Liver (tissue), 9 donors: ENCODE data around the gene CISD2. TPM values are rescaled to one million over a fixed set of nuclear protein-coding genes. Genes with fewer than 3 reads are reported as not detected.

Experiments used
- DNase-seq: peaks from one replicate; pipeline ENCODE4 v3.0.0-alpha.2; 2017; ENCODE audit warnings: low spot score
- H3K27ac ChIP-seq, 2 donors: one replicate each; pipeline ENCODE4 v1.7.0; 2013; ENCODE audit warnings: inconsistent platforms in 2 of 2, low read length in 2 of 2, control low read depth in 1 of 2, low read depth in 1 of 2, mild to moderate bottlenecking in 1 of 2
- H3K27me3 ChIP-seq, 4 donors: one replicate each; pipeline versions ENCODE4 v1.6.1 to v1.7.0; 2013; ENCODE audit warnings: low read length in 3 of 4, inconsistent platforms in 1 of 4, mild to moderate bottlenecking in 1 of 4, moderate library complexity in 1 of 4; ENCODE audit not compliant: control insufficient read depth in 4 of 4, insufficient read depth in 4 of 4
- H3K36me3 ChIP-seq, 4 donors: one replicate each; pipeline versions ENCODE4 v1.6.1 to v1.7.0; 2013; ENCODE audit warnings: low read length in 3 of 4, mild to moderate bottlenecking in 3 of 4, low read depth in 1 of 4, moderate library complexity in 1 of 4; ENCODE audit not compliant: control insufficient read depth in 4 of 4, insufficient read depth in 3 of 4
- H3K4me1 ChIP-seq, 4 donors: one replicate each; pipeline versions ENCODE4 v1.6.1 to v1.7.0; 2013; ENCODE audit warnings: low read length in 3 of 4, mild to moderate bottlenecking in 3 of 4, moderate library complexity in 1 of 4; ENCODE audit not compliant: control insufficient read depth in 4 of 4, insufficient read depth in 4 of 4
- H3K4me3 ChIP-seq, 3 donors: one replicate each; pipeline versions ENCODE4 v1.6.1 to v1.7.0; 2013; ENCODE audit warnings: low read length in 3 of 3, control low read depth in 1 of 3, low read depth in 1 of 3, mild to moderate bottlenecking in 1 of 3
- H3K9ac ChIP-seq, 2 donors: one replicate each; pipeline ENCODE4 v1.7.0; 2013; ENCODE audit warnings: low read length in 2 of 2, mild to moderate bottlenecking in 2 of 2, moderate library complexity in 2 of 2, control low read depth in 1 of 2, low read depth in 1 of 2
- H3K9me3 ChIP-seq, 4 donors: one replicate each; pipeline versions ENCODE4 v1.6.1 to v1.7.0; 2013; ENCODE audit warnings: low read length in 3 of 4; ENCODE audit not compliant: control insufficient read depth in 4 of 4
- EGR1 ChIP-seq, 2 donors: IDR thresholded peaks; 2 replicates each; pipeline ENCODE4 v1.6.1; 2016 to 2018; ENCODE audit warnings: antibody characterized with exemption in 2 of 2, low read depth in 2 of 2
- FOXA1 ChIP-seq: IDR thresholded peaks from 2 replicates; pipeline ENCODE4 v1.6.1; 2016; ENCODE audit warnings: antibody characterized with exemption
- FOXA2 ChIP-seq: IDR thresholded peaks from 2 replicates; pipeline ENCODE4 v1.6.1; 2016; ENCODE audit warnings: antibody characterized with exemption
- GABPA ChIP-seq, 2 donors: IDR thresholded peaks in 1 of 2; conservative IDR thresholded peaks in 1 of 2; 2 replicates each; pipeline ENCODE4 v1.6.1; 2016; ENCODE audit warnings: antibody characterized with exemption in 2 of 2, mild to moderate bottlenecking in 1 of 2, moderate library complexity in 1 of 2
- HNF4A ChIP-seq, 2 donors: conservative IDR thresholded peaks; 2 replicates each; pipeline ENCODE4 v1.6.1; 2016; ENCODE audit warnings: antibody characterized with exemption in 2 of 2, mild to moderate bottlenecking in 2 of 2
- HNF4G ChIP-seq: IDR thresholded peaks from 2 replicates; pipeline ENCODE4 v1.6.1; 2016; ENCODE audit warnings: antibody characterized with exemption
- JUND ChIP-seq, 2 donors: IDR thresholded peaks; 2 replicates each; pipeline ENCODE4 v1.6.1; 2016; ENCODE audit warnings: antibody characterized with exemption in 2 of 2
- RAD21 ChIP-seq, 2 donors: IDR thresholded peaks; 2 replicates each; pipeline ENCODE4 v1.6.1; 2016; ENCODE audit warnings: antibody characterized with exemption in 2 of 2, mild to moderate bottlenecking in 2 of 2
- RXRA ChIP-seq, 2 donors: IDR thresholded peaks; 2 replicates each; pipeline ENCODE4 v1.6.1; 2017 to 2018; ENCODE audit warnings: antibody characterized with exemption in 2 of 2, mild to moderate bottlenecking in 1 of 2
- SP1 ChIP-seq: IDR thresholded peaks from 2 replicates; pipeline ENCODE4 v1.6.1; 2018; ENCODE audit warnings: antibody characterized with exemption, mild to moderate bottlenecking
- TAF1 ChIP-seq: conservative IDR thresholded peaks from 2 replicates; pipeline ENCODE4 v1.6.1; 2016; ENCODE audit warnings: antibody characterized with exemption, mild to moderate bottlenecking
- YY1 ChIP-seq: IDR thresholded peaks from 2 replicates; pipeline ENCODE4 v1.6.1; 2016; ENCODE audit warnings: antibody characterized with exemption, mild to moderate bottlenecking
- WGBS: extraction: QIAGEN DNeasy Blood & Tissue Kit; methylation state at CpG from one replicate; pipeline ENCODE4 v1.1.7; 2013; 5-methylcytosine and 5-hydroxymethylcytosine counted together
- polyA plus RNA-seq, 2 donors: library from polyadenylated mRNA; stranded (reverse) in 1 of 2; unstranded in 1 of 2; fragments of 200-250 nt in 1 of 2; fragments of >200 nt in 1 of 2; fragmentation: Nextera tagmentation in 1 of 2; extraction: Ambion mirVana in 1 of 2; gene quantifications; one replicate each; pipeline versions ENCODE4 v1.2.1 to v1.2.3, GENCODE V29; 2013 to 2015
- total RNA-seq, 2 donors: library from RNA; depleted of rRNA; stranded (reverse); fragments of >200 nt; gene quantifications; one replicate each; pipeline ENCODE4 v1.2.3, GENCODE V29; 2014
- TF ChIP-seq, protein P1 (sequence below): IDR thresholded peaks from 2 replicates; pipeline ENCODE4 v1.6.1; 2016; ENCODE audit warnings: antibody characterized with exemption
- TF ChIP-seq, protein P2 (sequence below): IDR thresholded peaks from 2 replicates; pipeline ENCODE4 v1.6.1; 2016; ENCODE audit warnings: antibody characterized with exemption, mild to moderate bottlenecking
- TF ChIP-seq, protein P3 (sequence below): fragments of 150-350 bp; IDR thresholded peaks from 2 replicates; pipeline ENCODE4 v1.5.1; 2017; ENCODE audit warnings: improper control_type of control experiment, low read depth, low read length; ENCODE audit not compliant: missing input control
- donor health status: healthy.
- donor health status: healthy.
- donor health status: healthy.
- donor health status: healthy.
- donor health status: healthy.

The CISD2 gene
- total and polyA plus RNA-seq, 4 donors = 31.5 to 83.2 (median 54.9) TPM

DNA sequence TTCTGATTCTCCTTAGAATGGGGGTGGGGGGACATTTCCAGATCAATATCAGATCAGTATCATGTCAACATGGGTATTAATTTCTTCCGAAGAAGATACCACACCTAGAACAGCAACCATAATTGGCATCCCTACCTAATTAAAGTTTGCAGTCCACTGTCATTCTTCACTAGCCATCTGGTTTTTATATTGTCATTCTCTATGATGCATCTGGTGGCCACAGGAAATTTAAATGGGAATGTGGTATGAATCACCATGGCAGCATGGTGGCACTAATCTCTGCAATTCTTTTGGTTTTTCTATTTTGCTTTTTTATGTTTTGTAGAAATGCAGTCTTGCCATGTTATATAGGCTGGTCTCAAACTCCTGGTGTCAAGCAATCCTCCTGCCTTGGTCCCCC, 24.9 kb upstream of the CISD2 start:
- DNase-seq = no peak
- Histone ChIP-seq H3K4me1 (peaks cover 0 to 2% (median 0%) of the 10 kb centered on the region in 4 donors), H3K4me3 (no peak overlapping the region), H3K9ac (no peak overlapping the region), H3K27ac (no peak overlapping the region), H3K9me3 (no peaks in the 10 kb centered on the region), H3K27me3 (no peaks in the 10 kb centered on the region), H3K36me3 (no peaks in the 10 kb centered on the region)
- 94% methylated on average over 1 of the region's 1 CpG for WGBS
- TF ChIP-seq YY1 = no peak
- TF ChIP-seq, protein P1, sequence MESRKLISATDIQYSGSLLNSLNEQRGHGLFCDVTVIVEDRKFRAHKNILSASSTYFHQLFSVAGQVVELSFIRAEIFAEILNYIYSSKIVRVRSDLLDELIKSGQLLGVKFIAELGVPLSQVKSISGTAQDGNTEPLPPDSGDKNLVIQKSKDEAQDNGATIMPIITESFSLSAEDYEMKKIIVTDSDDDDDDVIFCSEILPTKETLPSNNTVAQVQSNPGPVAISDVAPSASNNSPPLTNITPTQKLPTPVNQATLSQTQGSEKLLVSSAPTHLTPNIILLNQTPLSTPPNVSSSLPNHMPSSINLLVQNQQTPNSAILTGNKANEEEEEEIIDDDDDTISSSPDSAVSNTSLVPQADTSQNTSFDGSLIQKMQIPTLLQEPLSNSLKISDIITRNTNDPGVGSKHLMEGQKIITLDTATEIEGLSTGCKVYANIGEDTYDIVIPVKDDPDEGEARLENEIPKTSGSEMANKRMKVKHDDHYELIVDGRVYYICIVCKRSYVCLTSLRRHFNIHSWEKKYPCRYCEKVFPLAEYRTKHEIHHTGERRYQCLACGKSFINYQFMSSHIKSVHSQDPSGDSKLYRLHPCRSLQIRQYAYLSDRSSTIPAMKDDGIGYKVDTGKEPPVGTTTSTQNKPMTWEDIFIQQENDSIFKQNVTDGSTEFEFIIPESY = no peak
- TF ChIP-seq FOXA1 = no peak
- TF ChIP-seq, protein P2, sequence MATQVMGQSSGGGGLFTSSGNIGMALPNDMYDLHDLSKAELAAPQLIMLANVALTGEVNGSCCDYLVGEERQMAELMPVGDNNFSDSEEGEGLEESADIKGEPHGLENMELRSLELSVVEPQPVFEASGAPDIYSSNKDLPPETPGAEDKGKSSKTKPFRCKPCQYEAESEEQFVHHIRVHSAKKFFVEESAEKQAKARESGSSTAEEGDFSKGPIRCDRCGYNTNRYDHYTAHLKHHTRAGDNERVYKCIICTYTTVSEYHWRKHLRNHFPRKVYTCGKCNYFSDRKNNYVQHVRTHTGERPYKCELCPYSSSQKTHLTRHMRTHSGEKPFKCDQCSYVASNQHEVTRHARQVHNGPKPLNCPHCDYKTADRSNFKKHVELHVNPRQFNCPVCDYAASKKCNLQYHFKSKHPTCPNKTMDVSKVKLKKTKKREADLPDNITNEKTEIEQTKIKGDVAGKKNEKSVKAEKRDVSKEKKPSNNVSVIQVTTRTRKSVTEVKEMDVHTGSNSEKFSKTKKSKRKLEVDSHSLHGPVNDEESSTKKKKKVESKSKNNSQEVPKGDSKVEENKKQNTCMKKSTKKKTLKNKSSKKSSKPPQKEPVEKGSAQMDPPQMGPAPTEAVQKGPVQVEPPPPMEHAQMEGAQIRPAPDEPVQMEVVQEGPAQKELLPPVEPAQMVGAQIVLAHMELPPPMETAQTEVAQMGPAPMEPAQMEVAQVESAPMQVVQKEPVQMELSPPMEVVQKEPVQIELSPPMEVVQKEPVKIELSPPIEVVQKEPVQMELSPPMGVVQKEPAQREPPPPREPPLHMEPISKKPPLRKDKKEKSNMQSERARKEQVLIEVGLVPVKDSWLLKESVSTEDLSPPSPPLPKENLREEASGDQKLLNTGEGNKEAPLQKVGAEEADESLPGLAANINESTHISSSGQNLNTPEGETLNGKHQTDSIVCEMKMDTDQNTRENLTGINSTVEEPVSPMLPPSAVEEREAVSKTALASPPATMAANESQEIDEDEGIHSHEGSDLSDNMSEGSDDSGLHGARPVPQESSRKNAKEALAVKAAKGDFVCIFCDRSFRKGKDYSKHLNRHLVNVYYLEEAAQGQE = no peak
- TF ChIP-seq, protein P3, sequence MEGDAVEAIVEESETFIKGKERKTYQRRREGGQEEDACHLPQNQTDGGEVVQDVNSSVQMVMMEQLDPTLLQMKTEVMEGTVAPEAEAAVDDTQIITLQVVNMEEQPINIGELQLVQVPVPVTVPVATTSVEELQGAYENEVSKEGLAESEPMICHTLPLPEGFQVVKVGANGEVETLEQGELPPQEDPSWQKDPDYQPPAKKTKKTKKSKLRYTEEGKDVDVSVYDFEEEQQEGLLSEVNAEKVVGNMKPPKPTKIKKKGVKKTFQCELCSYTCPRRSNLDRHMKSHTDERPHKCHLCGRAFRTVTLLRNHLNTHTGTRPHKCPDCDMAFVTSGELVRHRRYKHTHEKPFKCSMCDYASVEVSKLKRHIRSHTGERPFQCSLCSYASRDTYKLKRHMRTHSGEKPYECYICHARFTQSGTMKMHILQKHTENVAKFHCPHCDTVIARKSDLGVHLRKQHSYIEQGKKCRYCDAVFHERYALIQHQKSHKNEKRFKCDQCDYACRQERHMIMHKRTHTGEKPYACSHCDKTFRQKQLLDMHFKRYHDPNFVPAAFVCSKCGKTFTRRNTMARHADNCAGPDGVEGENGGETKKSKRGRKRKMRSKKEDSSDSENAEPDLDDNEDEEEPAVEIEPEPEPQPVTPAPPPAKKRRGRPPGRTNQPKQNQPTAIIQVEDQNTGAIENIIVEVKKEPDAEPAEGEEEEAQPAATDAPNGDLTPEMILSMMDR = no peak
- no peak for TF ChIP-seq RXRA (IDR thresholded peaks at IDR 0.05)
- TF ChIP-seq FOXA2 = no peak
- TF ChIP-seq EGR1 (IDR thresholded peaks at IDR 0.05; ENCODE audit: low read depth in 2 of 2) = no peak
- no peak for TF ChIP-seq HNF4A (conservative IDR thresholded peaks at IDR 0.05)

DNA sequence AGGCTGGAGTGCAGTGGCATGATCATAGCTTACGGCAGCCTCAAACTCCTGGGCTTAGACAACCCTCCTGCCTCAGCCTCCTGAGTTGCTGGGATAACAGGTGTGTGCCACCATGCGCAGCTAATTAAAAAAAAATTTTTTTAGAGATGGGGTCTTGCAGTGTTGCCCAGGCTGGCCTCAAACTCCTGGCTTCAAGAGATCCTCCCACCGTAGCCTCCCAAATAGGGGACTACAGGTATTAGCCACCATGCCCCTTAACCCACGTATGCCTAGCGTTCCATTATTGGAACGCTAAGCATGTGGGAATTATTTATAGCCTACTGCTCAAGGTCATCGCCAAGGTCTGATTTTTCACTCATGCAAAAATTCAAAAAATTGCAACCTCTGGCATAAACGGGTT, 21.1 kb upstream of the CISD2 start:
- peaks cover 0 to 2% (median 0%) of the 10 kb centered on the region in 4 donors for H3K36me3 ChIP-seq
- no peak overlapping the region for H3K4me3 ChIP-seq
- H3K27ac ChIP-seq = no peak overlapping the region
- no peaks in the 10 kb centered on the region for H3K9me3 ChIP-seq
- peaks cover 0 to 2% (median 0%) of the 10 kb centered on the region in 4 donors for H3K4me1 ChIP-seq
- WGBS = 97% methylated on average over 8 of the region's 8 CpGs
- no peaks in the 10 kb centered on the region for H3K27me3 ChIP-seq
- TF ChIP-seq FOXA2 = no peak
- TF ChIP-seq RXRA (IDR thresholded peaks at IDR 0.05) = no peak
- TF ChIP-seq JUND (IDR thresholded peaks at IDR 0.05) = no peak
- no peak for TF ChIP-seq FOXA1
- no peak for TF ChIP-seq RAD21 (IDR thresholded peaks at IDR 0.05)
- TF ChIP-seq HNF4G = no peak
- no peak for TF ChIP-seq HNF4A (conservative IDR thresholded peaks at IDR 0.05)
- TF ChIP-seq SP1 = no peak
- no peak for TF ChIP-seq GABPA (IDR thresholded peaks at IDR 0.05 in 1 of 2, conservative IDR thresholded peaks at IDR 0.05 in 1 of 2)
- TF ChIP-seq TAF1 = no peak
- no peak for DNase-seq
- no peak overlapping the region for H3K9ac ChIP-seq
